ENCODE measurements around the gene ADAM12.

DNA sequence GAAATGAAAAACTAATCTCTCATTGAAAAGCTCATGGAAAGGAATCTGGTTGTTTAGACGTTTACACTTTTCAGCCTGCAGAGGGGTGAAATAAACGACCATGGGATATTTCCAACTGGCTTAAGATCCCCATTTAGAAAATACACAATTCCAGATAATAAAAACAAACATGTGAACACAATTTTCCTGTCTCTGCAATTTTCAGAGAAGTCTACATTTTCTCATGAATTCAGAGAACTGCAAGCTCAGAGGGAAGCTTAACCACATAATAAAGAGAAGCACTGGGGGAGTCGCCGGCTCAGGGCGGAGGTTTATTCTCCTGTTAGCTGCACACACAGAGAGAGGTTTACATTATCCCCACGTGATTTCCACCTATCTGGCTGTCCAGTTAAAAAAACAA is 276.8 kb downstream of the ADAM12 start:
- TF ChIP-seq CTCF (IDR thresholded peaks at IDR 0.05): no peak
- TF ChIP-seq EP300 (IDR thresholded peaks at IDR 0.05): no peak
- TF ChIP-seq POLR2A (IDR thresholded peaks at IDR 0.05): no peak
